Panc1 (cell line): ENCODE measurements around the gene HS1BP3. TPM values are rescaled to one million over a fixed set of nuclear protein-coding genes. Genes with fewer than 3 reads are reported as not detected.

ENCODE experiments used
- ATAC-seq: fragments of 200-7000 bp; cut with Tn5 transposase; 2 replicates; pipeline ENCODE4 v1.9.1; 2020; ENCODE audit warnings: mild to moderate bottlenecking, moderate library complexity
- BruUV-seq: library from RNA; stranded (reverse); fragments of 400-500 nt; replicated peaks from 2 replicates; lab custom pipeline; 2021; lab: Mats Ljungman, UMichigan
- CTCF ChIA-PET: fragments of 300-600 bp; sonication (Branson Sonifier 250); formaldehyde crosslinking; loops from one replicate; lab custom pipeline; 2022; ENCODE audit warnings: antibody characterized with exemption; lab: Charles Lee
- POLR2A ChIA-PET: fragments of 300-600 bp; sonication (Branson Sonifier 250); formaldehyde crosslinking; loops from one replicate; lab custom pipeline; 2022; ENCODE audit warnings: antibody characterized with exemption; lab: Charles Lee
- DNase-seq: peaks from one replicate; pipeline ENCODE4 v3.0.0-alpha.2; 2010; ENCODE audit warnings: low read depth, low spot score
- H3K27ac ChIP-seq: 2 replicates; pipeline ENCODE4 v1.5.1; 2011; ENCODE audit warnings: mild to moderate bottlenecking, low read length, inconsistent platforms
- H3K27me3 ChIP-seq: fragments of 200-500 bp; sonication (Bioruptor generic); 2 replicates; pipeline ENCODE4 v1.6.0; 2014; ENCODE audit warnings: low read length, inconsistent platforms; ENCODE audit not compliant: control insufficient read depth, insufficient read depth
- H3K36me3 ChIP-seq: fragments of 200-500 bp; sonication (Bioruptor generic); 2 replicates; pipeline ENCODE4 v1.5.1; 2014; ENCODE audit warnings: inconsistent platforms, mild to moderate bottlenecking, low read length, moderate library complexity; ENCODE audit not compliant: control insufficient read depth, insufficient read depth
- H3K4me1 ChIP-seq: 2 replicates; pipeline ENCODE4 v1.5.1; 2011; ENCODE audit warnings: inconsistent platforms, mild to moderate bottlenecking, low read length, moderate library complexity; ENCODE audit not compliant: control insufficient read depth, insufficient read depth
- H3K4me3 ChIP-seq, 2 experiments: 2 replicates each; pipeline ENCODE4 v1.5.1; 2011 to 2012; ENCODE audit warnings: low read depth in 2 of 2, low read length in 2 of 2, mild to moderate bottlenecking in 2 of 2, inconsistent platforms in 1 of 2, moderate library complexity in 1 of 2
- H3K9me3 ChIP-seq: fragments of 200-500 bp; sonication (Bioruptor generic); 2 replicates; pipeline ENCODE4 v1.5.1; 2014; ENCODE audit warnings: low read depth, mild to moderate bottlenecking, inconsistent platforms, low read length, moderate library complexity; ENCODE audit not compliant: control insufficient read depth, insufficient read depth
- POLR2AphosphoS5 ChIP-seq: IDR thresholded peaks from 2 replicates; pipeline ENCODE4 v1.6.1; 2012; ENCODE audit warnings: mild to moderate bottlenecking, low read depth, low read length, moderate library complexity
- REST ChIP-seq, 2 experiments: IDR thresholded peaks; 2 replicates each; pipeline ENCODE4 v1.6.1; 2011 to 2012; ENCODE audit warnings: low read depth in 2 of 2, control low read depth in 1 of 2, low read length in 1 of 2, mild to moderate bottlenecking in 1 of 2, moderate library complexity in 1 of 2; ENCODE audit not compliant: insufficient read depth in 1 of 2
- SIN3A ChIP-seq: IDR thresholded peaks from 2 replicates; pipeline ENCODE4 v1.6.1; 2012; ENCODE audit warnings: low read depth, mild to moderate bottlenecking, low read length, moderate library complexity, borderline replicate concordance; ENCODE audit not compliant: insufficient read depth
- TCF7L2 ChIP-seq: IDR thresholded peaks from 2 replicates; pipeline ENCODE4 v1.6.1; 2011; ENCODE audit warnings: mild to moderate bottlenecking, low read depth, low read length, inconsistent platforms
- in situ Hi-C: cut with HindIII; loops from 2 replicates; pipeline ENCODE4 v1.10.0; 2016; ENCODE audit warnings: low sequenced_read_pairs, low pct_unique_long_range_greater_than_20kb
- intact Hi-C: fragments of 100-400 bp; cut with micrococcal nuclease; formaldehyde crosslinking; loops from one replicate; pipeline ENCODE4 v1.10.0; 2022; ENCODE audit not compliant: unreplicated experiment
- total RNA-seq: library from RNA; stranded (reverse); gene quantifications from one replicate; pipeline ENCODE4 v1.2.1, GENCODE V29; 2021; ENCODE audit not compliant: unreplicated experiment
- TF ChIP-seq, protein P1 (sequence below): fragments of 450-650 bp; IDR thresholded peaks from 2 replicates; pipeline ENCODE4 v1.5.1; 2017; ENCODE audit warnings: mild to moderate bottlenecking

The HS1BP3 gene
- total RNA-seq, 1 experiment from 2014 or later, result 46.1 TPM

DNA sequence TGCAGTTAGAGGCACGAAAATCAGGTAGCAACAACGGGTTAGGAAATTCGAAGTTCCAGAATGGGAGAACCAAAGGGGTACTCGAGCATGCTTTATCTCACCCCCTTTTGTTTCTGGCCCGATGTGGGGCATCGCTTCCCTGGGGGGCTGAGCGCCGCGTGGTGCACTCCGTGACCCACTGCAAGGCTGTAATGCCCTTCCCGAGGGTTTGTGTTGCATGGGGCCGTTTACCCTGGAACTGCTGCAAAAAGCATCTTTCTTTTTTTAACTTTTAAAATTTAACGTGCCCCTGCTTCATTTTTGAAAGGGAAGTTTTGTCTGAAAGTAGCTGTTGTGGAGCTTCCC, 20.8 kb upstream of the HS1BP3 start:
- TF ChIP-seq, protein P1, sequence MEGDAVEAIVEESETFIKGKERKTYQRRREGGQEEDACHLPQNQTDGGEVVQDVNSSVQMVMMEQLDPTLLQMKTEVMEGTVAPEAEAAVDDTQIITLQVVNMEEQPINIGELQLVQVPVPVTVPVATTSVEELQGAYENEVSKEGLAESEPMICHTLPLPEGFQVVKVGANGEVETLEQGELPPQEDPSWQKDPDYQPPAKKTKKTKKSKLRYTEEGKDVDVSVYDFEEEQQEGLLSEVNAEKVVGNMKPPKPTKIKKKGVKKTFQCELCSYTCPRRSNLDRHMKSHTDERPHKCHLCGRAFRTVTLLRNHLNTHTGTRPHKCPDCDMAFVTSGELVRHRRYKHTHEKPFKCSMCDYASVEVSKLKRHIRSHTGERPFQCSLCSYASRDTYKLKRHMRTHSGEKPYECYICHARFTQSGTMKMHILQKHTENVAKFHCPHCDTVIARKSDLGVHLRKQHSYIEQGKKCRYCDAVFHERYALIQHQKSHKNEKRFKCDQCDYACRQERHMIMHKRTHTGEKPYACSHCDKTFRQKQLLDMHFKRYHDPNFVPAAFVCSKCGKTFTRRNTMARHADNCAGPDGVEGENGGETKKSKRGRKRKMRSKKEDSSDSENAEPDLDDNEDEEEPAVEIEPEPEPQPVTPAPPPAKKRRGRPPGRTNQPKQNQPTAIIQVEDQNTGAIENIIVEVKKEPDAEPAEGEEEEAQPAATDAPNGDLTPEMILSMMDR, result no peak
- TF ChIP-seq REST (IDR thresholded peaks at IDR 0.05; ENCODE audit: insufficient read depth in 1 of 2, low read depth in 2 of 2, low read length in 1 of 2) (no peak), SIN3A (no peak), POLR2AphosphoS5 (no peak), TCF7L2 (no peak)
- Histone ChIP-seq H3K9me3 (no peaks in the 10 kb centered on the region), H3K36me3 (no peaks in the 10 kb centered on the region), H3K4me3 (no peak overlapping the region), H3K4me1 (no peaks in the 10 kb centered on the region), H3K27me3 (no peaks in the 10 kb centered on the region; the same call in 1 of the 2 replicates), H3K27ac (no peak overlapping the region)
- ATAC-seq (no peak), DNase-seq (no peak)
- in situ Hi-C loops (no loop called here), intact Hi-C loops (no loop called here)
- POLR2A ChIA-PET, result no interaction called here
- BruUV-seq, result no TSS peak
- CTCF ChIA-PET, result no interaction called here

GRCh38 chr2:20671036-20671735, 20.3 kb upstream of the HS1BP3 start:
- Histone ChIP-seq H3K4me1 (no peaks in the 10 kb centered on the region), H3K27me3 (no peaks in the 10 kb centered on the region; the same call in 1 of the 2 replicates), H3K27ac (no peak overlapping the region), H3K9me3 (no peaks in the 10 kb centered on the region), H3K36me3 (no peaks in the 10 kb centered on the region), H3K4me3 (no peak overlapping the region)
- ATAC-seq (no peak), DNase-seq (no peak)
- ChIA-PET POLR2A (no interaction called here), CTCF (no interaction called here)
- in situ Hi-C loops (no loop called here), intact Hi-C loops (no loop called here)
- TF ChIP-seq POLR2AphosphoS5, result no peak
- TF ChIP-seq, protein P1, result no peak
- TF ChIP-seq SIN3A, result no peak
- TF ChIP-seq REST (IDR thresholded peaks at IDR 0.05; ENCODE audit: insufficient read depth in 1 of 2, low read depth in 2 of 2, low read length in 1 of 2), result no peak
- TF ChIP-seq TCF7L2, result no peak
- BruUV-seq, result no TSS peak
